ENCODE data around the gene WSCD1.

Gene WSCD1

DNA sequence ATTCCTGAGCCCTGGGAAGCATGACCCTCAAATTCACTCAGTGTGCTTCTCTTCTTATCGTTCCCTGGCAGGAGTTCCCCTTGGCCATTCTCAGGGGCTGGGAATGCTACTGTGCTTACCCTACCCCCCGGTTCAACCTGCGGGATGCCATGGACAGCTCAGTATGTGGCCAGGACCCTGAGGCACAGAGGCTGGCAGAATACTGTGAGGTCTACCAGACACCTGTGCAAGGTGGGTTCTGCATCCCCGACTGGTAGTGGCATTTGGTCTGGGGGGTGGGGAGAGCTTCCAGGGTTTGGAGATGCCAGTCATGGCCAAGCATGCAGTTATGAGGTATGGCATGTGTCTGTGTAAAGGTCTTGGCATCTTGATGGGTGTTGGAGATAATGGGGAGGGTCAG lies 39.4 kb downstream of the WSCD1 start:
- CTCF ChIA-PET = no interaction called here
- no peak for DNase-seq (ENCODE audit: extremely low spot score)
- TF ChIP-seq ELF4 (IDR thresholded peaks at IDR 0.05) (no peak), FOXA1 (IDR thresholded peaks at IDR 0.05) (no peak), LEF1 (IDR thresholded peaks at IDR 0.05; ENCODE audit: borderline replicate concordance) (no peak), NFRKB (IDR thresholded peaks at IDR 0.05) (no peak), CTBP1 (IDR thresholded peaks at IDR 0.05; ENCODE audit: borderline replicate concordance) (no peak), BHLHE40 (IDR thresholded peaks at IDR 0.05; ENCODE audit: borderline replicate concordance) (no peak)
- TF ChIP-seq, protein P1, sequence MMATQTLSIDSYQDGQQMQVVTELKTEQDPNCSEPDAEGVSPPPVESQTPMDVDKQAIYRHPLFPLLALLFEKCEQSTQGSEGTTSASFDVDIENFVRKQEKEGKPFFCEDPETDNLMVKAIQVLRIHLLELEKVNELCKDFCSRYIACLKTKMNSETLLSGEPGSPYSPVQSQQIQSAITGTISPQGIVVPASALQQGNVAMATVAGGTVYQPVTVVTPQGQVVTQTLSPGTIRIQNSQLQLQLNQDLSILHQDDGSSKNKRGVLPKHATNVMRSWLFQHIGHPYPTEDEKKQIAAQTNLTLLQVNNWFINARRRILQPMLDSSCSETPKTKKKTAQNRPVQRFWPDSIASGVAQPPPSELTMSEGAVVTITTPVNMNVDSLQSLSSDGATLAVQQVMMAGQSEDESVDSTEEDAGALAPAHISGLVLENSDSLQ (IDR thresholded peaks at IDR 0.05) = no peak
- POLR2A ChIA-PET = no interaction called here

DNA sequence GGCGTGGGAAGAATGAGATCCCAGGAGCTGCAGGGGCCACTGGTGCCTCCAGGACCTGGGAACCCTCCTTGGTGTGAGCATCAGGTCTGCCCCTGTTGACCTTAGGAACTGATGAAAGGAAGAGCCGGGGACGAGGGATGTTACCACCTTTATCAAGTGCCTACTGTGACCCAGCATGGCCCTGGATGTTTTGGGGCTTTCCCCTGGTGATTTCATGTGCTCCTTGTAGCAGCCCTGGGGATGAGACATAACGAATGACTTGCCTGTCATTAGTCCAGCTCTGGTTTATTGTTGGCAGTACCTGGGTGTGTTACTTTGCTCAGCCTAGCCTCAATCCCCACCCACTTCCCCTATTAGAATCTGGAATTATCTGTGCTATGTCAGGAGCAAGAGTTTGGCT lies 39.9 kb downstream of the WSCD1 start:
- no peak for DNase-seq (ENCODE audit: extremely low spot score)
- ChIA-PET CTCF (no interaction called here), POLR2A (no interaction called here)
- TF ChIP-seq SP1 (IDR thresholded peaks at IDR 0.05) (no peak), BHLHE40 (IDR thresholded peaks at IDR 0.05; ENCODE audit: borderline replicate concordance) (no peak), L3MBTL2 (conservative IDR thresholded peaks at IDR 0.05) (no peak), ELF4 (IDR thresholded peaks at IDR 0.05) (no peak), LEF1 (IDR thresholded peaks at IDR 0.05; ENCODE audit: borderline replicate concordance) (no peak), TARDBP (IDR thresholded peaks at IDR 0.05) (no peak), HDGF (IDR thresholded peaks at IDR 0.05; ENCODE audit: borderline replicate concordance) (no peak), CTBP1 (IDR thresholded peaks at IDR 0.05; ENCODE audit: borderline replicate concordance) (no peak), ZNF384 (IDR thresholded peaks at IDR 0.05) (no peak), FOXM1 (IDR thresholded peaks at IDR 0.05; ENCODE audit: borderline replicate concordance) (no peak), ARNT (IDR thresholded peaks at IDR 0.05) (no peak), FOXA1 (IDR thresholded peaks at IDR 0.05) (no peak)

DNA sequence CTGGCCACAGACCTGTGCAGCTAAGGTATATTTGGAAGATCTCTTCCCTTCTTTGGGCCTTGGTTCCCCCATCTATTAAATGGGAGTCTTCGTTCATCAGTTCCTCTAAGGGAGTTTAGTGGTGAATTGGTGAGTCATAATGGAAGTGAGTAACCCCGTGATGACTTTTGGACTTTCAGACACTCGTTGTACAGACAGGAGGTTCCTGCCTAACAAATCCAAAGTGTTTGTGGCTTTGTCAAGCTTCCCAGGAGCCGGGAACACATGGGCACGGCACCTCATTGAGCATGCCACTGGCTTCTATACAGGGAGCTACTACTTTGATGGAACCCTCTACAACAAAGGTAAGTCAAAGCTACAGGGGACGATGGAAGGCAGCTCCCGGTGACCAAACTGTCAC lies 40.4 kb downstream of the WSCD1 start:
- CTCF ChIA-PET = no interaction called here
- no peak for TF ChIP-seq ZNF384 (IDR thresholded peaks at IDR 0.05)
- TF ChIP-seq, protein P1 (IDR thresholded peaks at IDR 0.05) = no peak
- no peak for TF ChIP-seq ARNT (IDR thresholded peaks at IDR 0.05)
- no peak for TF ChIP-seq FOXA1 (IDR thresholded peaks at IDR 0.05)
- no peak for TF ChIP-seq ELF4 (IDR thresholded peaks at IDR 0.05)
- POLR2A ChIA-PET = no interaction called here
- DNase-seq (ENCODE audit: extremely low spot score) = no peak

DNA sequence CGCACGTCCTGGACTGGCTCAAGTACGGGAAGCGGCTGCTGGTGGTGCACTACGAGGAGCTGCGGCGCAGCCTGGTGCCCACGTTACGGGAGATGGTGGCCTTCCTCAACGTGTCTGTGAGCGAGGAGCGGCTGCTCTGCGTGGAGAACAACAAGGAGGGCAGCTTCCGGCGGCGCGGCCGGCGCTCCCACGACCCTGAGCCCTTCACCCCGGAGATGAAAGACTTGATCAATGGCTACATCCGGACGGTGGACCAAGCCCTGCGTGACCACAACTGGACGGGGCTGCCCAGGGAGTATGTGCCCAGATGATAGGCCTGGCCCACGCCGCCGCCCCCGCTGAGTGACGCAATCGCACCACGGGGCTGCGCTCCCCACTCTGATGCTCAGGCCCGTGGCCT lies 50.2 kb downstream of the WSCD1 start:
- ChIA-PET CTCF (no interaction called here), POLR2A (no interaction called here)
- no peak for DNase-seq (ENCODE audit: extremely low spot score)
- no peak for TF ChIP-seq ZNF384 (IDR thresholded peaks at IDR 0.05)
- TF ChIP-seq NFRKB (IDR thresholded peaks at IDR 0.05) = no peak
- TF ChIP-seq SP1 (IDR thresholded peaks at IDR 0.05) = no peak
- no peak for TF ChIP-seq TARDBP (IDR thresholded peaks at IDR 0.05)
- no peak for TF ChIP-seq LEF1 (IDR thresholded peaks at IDR 0.05; ENCODE audit: borderline replicate concordance)
- no peak for TF ChIP-seq FOXA1 (IDR thresholded peaks at IDR 0.05)
- TF ChIP-seq CTBP1 (IDR thresholded peaks at IDR 0.05; ENCODE audit: borderline replicate concordance) = no peak
- no peak for TF ChIP-seq BHLHE40 (IDR thresholded peaks at IDR 0.05; ENCODE audit: borderline replicate concordance)
- TF ChIP-seq FOXK2 (IDR thresholded peaks at IDR 0.05) = no peak
- no peak for TF ChIP-seq ARNT (IDR thresholded peaks at IDR 0.05)
- TF ChIP-seq ELF4 (IDR thresholded peaks at IDR 0.05) = no peak
- no peak for TF ChIP-seq HDGF (IDR thresholded peaks at IDR 0.05; ENCODE audit: borderline replicate concordance)
- no peak for TF ChIP-seq SUZ12 (IDR thresholded peaks at IDR 0.05)
- TF ChIP-seq L3MBTL2 (conservative IDR thresholded peaks at IDR 0.05) = no peak
- no peak for TF ChIP-seq FOXM1 (IDR thresholded peaks at IDR 0.05; ENCODE audit: borderline replicate concordance)
- TF ChIP-seq, protein P1 (IDR thresholded peaks at IDR 0.05) = no peak

DNA sequence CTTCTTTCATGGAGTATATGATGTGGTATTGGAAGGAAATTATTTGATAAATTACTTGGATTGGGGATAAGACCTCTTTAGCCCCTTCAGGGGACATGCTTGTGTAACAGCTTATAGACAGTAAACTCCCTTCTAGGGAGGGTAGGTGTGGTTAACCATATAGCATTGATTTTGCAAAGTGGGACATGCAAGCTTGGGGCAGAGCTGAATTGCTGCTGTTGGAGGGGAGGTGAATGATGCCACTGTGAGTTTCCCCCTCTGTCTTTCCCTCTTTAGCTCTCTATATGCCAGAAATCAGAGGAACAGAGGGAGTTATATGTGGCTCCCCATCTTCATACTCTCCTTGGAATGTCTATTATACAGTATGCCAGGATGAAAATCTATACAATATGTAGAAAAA lies 54.7 kb downstream of the WSCD1 start:
- TF ChIP-seq FOXA1 (IDR thresholded peaks at IDR 0.05) (no peak), LEF1 (IDR thresholded peaks at IDR 0.05; ENCODE audit: borderline replicate concordance) (no peak), NFRKB (IDR thresholded peaks at IDR 0.05) (no peak), FOXM1 (IDR thresholded peaks at IDR 0.05; ENCODE audit: borderline replicate concordance) (no peak), ARNT (IDR thresholded peaks at IDR 0.05) (no peak), TARDBP (IDR thresholded peaks at IDR 0.05) (no peak), FOXK2 (IDR thresholded peaks at IDR 0.05) (no peak), L3MBTL2 (conservative IDR thresholded peaks at IDR 0.05) (no peak), SP1 (IDR thresholded peaks at IDR 0.05) (no peak), CTBP1 (IDR thresholded peaks at IDR 0.05; ENCODE audit: borderline replicate concordance) (no peak), ELF4 (IDR thresholded peaks at IDR 0.05) (no peak), HDGF (IDR thresholded peaks at IDR 0.05; ENCODE audit: borderline replicate concordance) (no peak), ZNF384 (IDR thresholded peaks at IDR 0.05) (no peak)
- TF ChIP-seq, protein P1 (IDR thresholded peaks at IDR 0.05) = no peak
- POLR2A ChIA-PET = no interaction called here
- DNase-seq (ENCODE audit: extremely low spot score) = no peak
- CTCF ChIA-PET = no interaction called here

DNA sequence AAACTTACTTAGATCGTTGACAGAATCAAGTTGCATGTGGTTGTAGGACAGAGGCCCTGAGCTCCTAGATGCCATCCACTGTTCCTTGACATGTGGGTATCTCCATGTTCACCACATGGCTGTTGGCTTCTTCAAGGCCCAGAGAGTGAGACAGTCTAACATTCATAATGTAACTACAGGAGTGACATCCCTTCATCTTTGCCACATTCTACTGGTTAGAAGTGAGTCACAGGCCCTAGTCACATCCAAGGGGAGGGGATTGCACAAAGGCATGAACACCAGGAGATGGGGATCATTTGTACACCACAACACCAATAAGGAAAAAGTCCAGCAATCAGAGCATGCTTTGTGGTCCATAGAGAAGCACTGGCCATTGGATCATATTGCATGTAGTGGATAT lies 56.6 kb downstream of the WSCD1 start:
- no peak for DNase-seq (ENCODE audit: extremely low spot score)
- TF ChIP-seq, protein P1 (IDR thresholded peaks at IDR 0.05) = no peak
- no peak for TF ChIP-seq FOXA1 (IDR thresholded peaks at IDR 0.05)
- no peak for TF ChIP-seq FOXM1 (IDR thresholded peaks at IDR 0.05; ENCODE audit: borderline replicate concordance)
- TF ChIP-seq TARDBP (IDR thresholded peaks at IDR 0.05) = no peak
- TF ChIP-seq LEF1 (IDR thresholded peaks at IDR 0.05; ENCODE audit: borderline replicate concordance) = no peak
- TF ChIP-seq CTBP1 (IDR thresholded peaks at IDR 0.05; ENCODE audit: borderline replicate concordance) = no peak
- no peak for TF ChIP-seq NFRKB (IDR thresholded peaks at IDR 0.05)
- TF ChIP-seq L3MBTL2 (conservative IDR thresholded peaks at IDR 0.05) = no peak
- TF ChIP-seq ELF4 (IDR thresholded peaks at IDR 0.05) = no peak
- no peak for TF ChIP-seq BHLHE40 (IDR thresholded peaks at IDR 0.05; ENCODE audit: borderline replicate concordance)
- POLR2A ChIA-PET = no interaction called here
- CTCF ChIA-PET = no interaction called here
